SK-N-SH (cell line): ENCODE data around the gene USP34. TPM values are rescaled to one million over a fixed set of nuclear protein-coding genes. Genes with fewer than 3 reads are reported as not detected.

Experiments used
- CTCF ChIA-PET: fragments of 300-600, 350-600 bp; formaldehyde crosslinking; extraction: SDS; loops from one replicate; lab custom pipeline; 2021; lab: Yijun Ruan, JAX
- POLR2A ChIA-PET: fragments of 350-600 bp; sonication (Branson Sonifier 250); formaldehyde crosslinking; extraction: SDS; loops from one replicate; lab custom pipeline; 2020; ENCODE audit warnings: antibody characterized with exemption, inconsistent platforms; lab: Yijun Ruan, JAX
- DNase-seq: peaks from one replicate; pipeline ENCODE4 v3.0.0; 2012
- H2AFZ ChIP-seq: fragments of 200-600 bp; sonication (generic); 2 replicates; pipeline ENCODE4 v1.8.1; 2016; ENCODE audit warnings: antibody characterized with exemption, mild to moderate bottlenecking, low read depth
- H3F3A ChIP-seq: fragments of 200-600 bp; sonication (generic); replicated peaks from 2 replicates; pipeline ENCODE3; 2016; ENCODE audit warnings: antibody characterized with exemption, mild to moderate bottlenecking; ENCODE audit not compliant: insufficient read depth
- H3K27ac ChIP-seq, 2 experiments: fragments of 200-500 bp in 1 of 2; fragments of 200-600 bp in 1 of 2; sonication (Bioruptor generic) in 1 of 2; sonication (generic), shearing (Covaris generic) in 1 of 2; 2 replicates each; pipeline versions ENCODE4 v1.5.1 to v1.6.1; 2014 to 2016; ENCODE audit warnings: low read depth in 2 of 2, inconsistent platforms in 1 of 2, low read length in 1 of 2, mild to moderate bottlenecking in 1 of 2, mixed read lengths in 1 of 2
- H3K27me3 ChIP-seq: fragments of 200-600 bp; sonication (generic), shearing (Covaris generic); 2 replicates; pipeline ENCODE4 v1.6.1; 2016; ENCODE audit warnings: mixed run types; ENCODE audit not compliant: insufficient read depth
- H3K36me3 ChIP-seq, 2 experiments: fragments of 200-500 bp in 1 of 2; fragments of 200-600 bp in 1 of 2; sonication (Bioruptor generic) in 1 of 2; sonication (generic) in 1 of 2; replicated peaks in 1 of 2; 2 replicates each; pipeline versions ENCODE3 to v1.5.1; 2014 to 2016; ENCODE audit warnings: low read length in 1 of 2, mild to moderate bottlenecking in 1 of 2; ENCODE audit not compliant: insufficient read depth in 2 of 2, control insufficient read depth in 1 of 2
- H3K4me1 ChIP-seq, 2 experiments: fragments of 200-500 bp in 1 of 2; fragments of 200-600 bp in 1 of 2; sonication (Bioruptor generic) in 1 of 2; sonication (generic), shearing (Covaris generic) in 1 of 2; 2 replicates each; pipeline versions ENCODE4 v1.5.1 to v1.6.1; 2014 to 2016; ENCODE audit warnings: low read depth in 1 of 2, low read length in 1 of 2, mixed run types in 1 of 2; ENCODE audit not compliant: insufficient read depth in 2 of 2, control insufficient read depth in 1 of 2
- H3K4me2 ChIP-seq: fragments of 200-600 bp; sonication (generic), shearing (Covaris generic); 2 replicates; pipeline ENCODE4 v1.6.1; 2017; ENCODE audit warnings: mixed run types
- H3K4me3 ChIP-seq, 2 experiments: fragments of 200-500 bp in 1 of 2; fragments of 200-600 bp in 1 of 2; sonication (Bioruptor generic) in 1 of 2; sonication (generic), shearing (Covaris generic) in 1 of 2; 2 replicates each; pipeline versions ENCODE4 v1.5.1 to v1.8.1; 2014 to 2016; ENCODE audit warnings: low read depth in 2 of 2, inconsistent platforms in 1 of 2, low read length in 1 of 2, mild to moderate bottlenecking in 1 of 2, mixed read lengths in 1 of 2, moderate library complexity in 1 of 2
- H3K79me2 ChIP-seq: fragments of 200-600 bp; sonication (generic); 2 replicates; pipeline ENCODE4 v1.8.1; 2017; ENCODE audit warnings: mild to moderate bottlenecking; ENCODE audit not compliant: insufficient read depth
- H3K9ac ChIP-seq: fragments of 200-600 bp; sonication (generic); 2 replicates; pipeline ENCODE4 v1.6.1; 2017; ENCODE audit warnings: mixed run types
- H3K9me2 ChIP-seq: fragments of 200-600 bp; sonication (generic); 2 replicates; pipeline ENCODE4 v1.6.1; 2017; ENCODE audit warnings: mixed run types
- H3K9me3 ChIP-seq: fragments of 200-600 bp; sonication (generic); 2 replicates; pipeline ENCODE4 v1.6.1; 2017; ENCODE audit warnings: mixed run types, mild to moderate bottlenecking, moderate library complexity
- H4K20me1 ChIP-seq: fragments of 200-600 bp; sonication (generic); 2 replicates; pipeline ENCODE4 v1.6.1; 2017; ENCODE audit warnings: mild to moderate bottlenecking, mixed run types; ENCODE audit not compliant: insufficient read depth
- CHD2 ChIP-seq: fragments of 150-350 bp; IDR thresholded peaks from 2 replicates; pipeline ENCODE4 v1.6.1; 2018; ENCODE audit warnings: low read length; ENCODE audit not compliant: partially characterized antibody
- GABPA ChIP-seq: IDR thresholded peaks from 2 replicates; pipeline ENCODE4 v1.4.0; 2012; ENCODE audit warnings: low read depth, mild to moderate bottlenecking
- POLR2AphosphoS5 ChIP-seq: IDR thresholded peaks from 2 replicates; pipeline ENCODE4 v1.6.1; 2012; ENCODE audit warnings: low read depth, low read length
- TCF12 ChIP-seq: IDR thresholded peaks from 2 replicates; pipeline ENCODE4 v1.4.0; 2012
- TEAD4 ChIP-seq: IDR thresholded peaks from 2 replicates; pipeline ENCODE4 v1.4.0; 2012; ENCODE audit warnings: mild to moderate bottlenecking, borderline replicate concordance; ENCODE audit not compliant: insufficient read depth
- WGBS: methylation state at CpG from one replicate; pipeline ENCODE4 v1.1.6; 2017; ENCODE audit warnings: low lambda C conversion rate; 5-methylcytosine and 5-hydroxymethylcytosine counted together
- polyA plus RNA-seq, 3 experiments: library from polyadenylated mRNA; depleted of rRNA; stranded (reverse); fragments of >200 nt; gene quantifications; 2 replicates each; pipeline ENCODE4 v1.2.3, GENCODE V29; 2012

USP34 gene
- polyA plus RNA-seq, 1 of the 3 experiments (the other 2 are of a cell fraction), result 31.4 TPM

DNA sequence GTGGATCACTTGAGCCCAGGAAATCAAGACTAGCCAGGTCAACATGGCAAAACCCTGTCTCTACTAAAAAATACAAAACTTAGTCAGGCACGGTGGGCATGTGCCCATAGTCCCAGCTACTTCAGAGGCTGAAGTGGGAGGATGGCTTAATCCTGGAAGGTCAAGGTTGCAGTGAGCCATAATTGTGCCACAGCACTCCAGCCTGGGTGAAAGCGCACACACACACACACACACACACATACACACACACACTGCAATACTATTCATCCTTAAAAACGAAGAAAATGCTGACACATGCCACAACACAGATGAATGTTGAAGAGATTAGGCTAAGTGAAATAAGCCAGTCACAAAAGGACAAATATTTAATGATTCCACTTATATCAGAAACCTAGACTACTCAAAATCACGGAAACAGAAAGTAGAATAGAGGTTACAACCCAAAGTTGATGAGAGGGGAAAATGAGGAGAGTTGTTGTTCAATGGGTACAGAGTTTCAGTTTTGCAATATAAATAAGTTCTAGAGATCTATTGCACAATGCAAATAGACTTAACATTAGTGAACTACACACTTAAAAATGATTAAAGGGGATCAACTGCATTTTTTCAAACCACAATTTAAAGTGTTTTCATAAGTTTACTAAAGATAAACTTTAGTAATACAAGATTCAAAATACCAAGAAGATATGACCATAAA is 114.5 kb downstream of the USP34 start:
- TF ChIP-seq CHD2, result no peak
- TF ChIP-seq, all 33 proteins: peak for 0
- H3K9ac ChIP-seq, result no peak overlapping the region
- H3K9me3 ChIP-seq, result peaks cover 9% of the 10 kb centered on the region; the same call in 1 of the 2 replicates
- peaks cover 8% of the 10 kb centered on the region; the same call in 1 of the 2 replicates for H4K20me1 ChIP-seq
- H3K27ac ChIP-seq, result no peak overlapping the region
- H3F3A ChIP-seq, result peaks cover 7% of the 10 kb centered on the region
- no peak overlapping the region for H2AFZ ChIP-seq
- CTCF ChIA-PET, result no interaction called here
- no peaks in the 10 kb centered on the region; a peak in 1 of 4 replicates for H3K4me1 ChIP-seq
- no peak for DNase-seq
- peaks cover 93% of the 10 kb centered on the region for H3K79me2 ChIP-seq
- no peak overlapping the region for H3K4me3 ChIP-seq
- POLR2A ChIA-PET, result no interaction called here
- H3K4me2 ChIP-seq, result no peak overlapping the region
- no peaks in the 10 kb centered on the region for H3K9me2 ChIP-seq
- 89% methylated on average over 4 of the region's 4 CpGs for WGBS
- no peaks in the 10 kb centered on the region for H3K27me3 ChIP-seq
- H3K36me3 ChIP-seq, result peaks cover 15 to 49% of the 10 kb centered on the region in 2 experiments

DNA sequence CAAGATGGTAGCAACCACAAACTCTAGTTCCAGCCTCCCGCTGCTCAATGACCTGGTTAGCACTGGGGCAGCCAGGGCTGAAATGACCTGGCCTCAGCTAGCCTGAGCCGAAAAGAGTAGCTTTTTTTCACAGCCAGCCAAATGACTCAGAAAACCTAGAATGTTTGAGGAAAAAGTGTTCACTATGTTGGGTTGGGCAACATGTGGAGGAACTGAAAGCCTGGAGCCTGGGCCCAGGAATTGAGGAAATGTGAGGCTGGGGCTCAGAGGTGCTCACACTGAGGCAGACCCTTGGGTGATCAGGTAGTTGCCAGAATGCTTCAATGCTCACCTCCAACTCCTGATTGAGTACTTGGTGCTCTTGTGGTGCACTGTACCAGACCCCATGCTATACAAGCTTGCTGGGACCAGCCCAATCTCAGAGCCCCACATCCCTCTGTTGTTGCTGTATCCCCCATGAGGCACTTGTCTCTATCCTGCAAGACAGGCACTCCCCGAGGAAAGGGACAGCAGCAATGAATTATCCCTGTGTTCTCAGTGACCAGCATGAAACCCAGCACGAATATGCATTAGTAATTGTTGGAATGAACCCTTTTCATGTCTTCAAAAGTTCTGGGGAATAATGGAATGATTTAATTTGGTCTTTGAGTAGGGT is 116.2 kb downstream of the USP34 start:
- Histone ChIP-seq H3K9me2 (no peaks in the 10 kb centered on the region), H3K4me3 (peak overlapping the region in 1 of 2 experiments; percentile 6; a peak in 1 of 4 replicates), H3K27ac (no peak overlapping the region), H3K9ac (no peak overlapping the region), H3K27me3 (no peaks in the 10 kb centered on the region), H4K20me1 (no peaks in the 10 kb centered on the region; the same call in 1 of the 2 replicates), H3K4me2 (no peak overlapping the region), H3K4me1 (no peaks in the 10 kb centered on the region; a peak in 1 of 4 replicates), H3K79me2 (peaks cover 81% of the 10 kb centered on the region), H2AFZ (no peak overlapping the region), H3K9me3 (peaks cover 9% of the 10 kb centered on the region; the same call in 1 of the 2 replicates), H3K36me3 (peaks cover 23 to 59% of the 10 kb centered on the region in 2 experiments), H3F3A (peaks cover 7% of the 10 kb centered on the region)
- ChIA-PET CTCF (interaction anchor here (0.6 kb wide), 1 partner anchor 18 kb away, joined by 3 read pairs; no protein-coding TSS in a partner anchor), POLR2A (no interaction called here)
- no peak for TF ChIP-seq POLR2AphosphoS5
- no peak for TF ChIP-seq GABPA
- 92% methylated on average over 4 of the region's 4 CpGs for WGBS
- DNase-seq, result no peak

DNA sequence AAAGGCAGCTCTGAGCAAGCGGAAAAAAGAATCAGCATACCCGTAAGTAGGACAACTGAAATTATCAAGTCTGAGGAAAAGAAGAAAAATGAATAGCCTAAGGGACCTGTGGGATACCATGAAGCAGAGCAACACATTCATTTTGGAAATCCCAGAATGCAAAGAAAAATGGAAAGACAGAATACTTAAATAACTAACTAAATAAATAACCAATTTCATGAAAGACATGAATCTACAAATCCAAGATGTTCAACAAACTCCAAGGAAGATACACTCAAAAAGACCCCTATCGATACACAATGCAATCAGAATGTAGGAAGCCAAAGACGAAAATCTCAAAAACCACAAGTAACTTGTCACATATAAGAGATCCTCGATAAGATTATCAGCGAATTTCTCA is 117.0 kb downstream of the USP34 start:
- no peak overlapping the region for H3K4me2 ChIP-seq
- peaks cover 76% of the 10 kb centered on the region for H3K79me2 ChIP-seq
- peaks cover 9% of the 10 kb centered on the region; the same call in 1 of the 2 replicates for H3K9me3 ChIP-seq
- TF ChIP-seq TCF12, result no peak
- no peak for TF ChIP-seq TEAD4
- CTCF ChIA-PET, result no interaction called here
- H3K9ac ChIP-seq, result no peak overlapping the region
- no peak for DNase-seq
- no peak overlapping the region for H3K27ac ChIP-seq
- H3K4me1 ChIP-seq, result no peaks in the 10 kb centered on the region; a peak in 1 of 4 replicates
- WGBS, result 97% methylated on average over 6 of the region's 6 CpGs
- H3F3A ChIP-seq, result peaks cover 8% of the 10 kb centered on the region
- no peak overlapping the region for H2AFZ ChIP-seq
- POLR2A ChIA-PET, result no interaction called here
- no peaks in the 10 kb centered on the region for H3K9me2 ChIP-seq
- no peak overlapping the region for H3K4me3 ChIP-seq
- no peaks in the 10 kb centered on the region; the same call in 1 of the 2 replicates for H4K20me1 ChIP-seq
- H3K27me3 ChIP-seq, result no peaks in the 10 kb centered on the region
- peaks cover 30 to 64% of the 10 kb centered on the region in 2 experiments for H3K36me3 ChIP-seq
